MG63 (cell line): Measurements from ENCODE around the gene REXO4. TPM values are rescaled to one million over a fixed set of nuclear protein-coding genes. Genes with fewer than 3 reads are reported as not detected.

Experiments used
- DNase-seq: peaks from one replicate; pipeline ENCODE4 v3.0.0-alpha.2; 2020
- H3K27me3 ChIP-seq: fragments of 250-450 bp; sonication (Bioruptor Pico); 2 replicates; pipeline ENCODE4 v1.5.1; 2020; ENCODE audit warnings: mild to moderate bottlenecking, moderate library complexity
- H3K36me3 ChIP-seq: fragments of 250-450 bp; sonication (Bioruptor Pico); 2 replicates; pipeline ENCODE4 v1.5.1; 2020; ENCODE audit warnings: mild to moderate bottlenecking, moderate library complexity
- H3K4me3 ChIP-seq: fragments of 250-450 bp; sonication (Bioruptor Pico); 2 replicates; pipeline ENCODE4 v1.5.1; 2020; ENCODE audit warnings: mild to moderate bottlenecking, moderate library complexity
- H3K9me3 ChIP-seq: fragments of 250-450 bp; sonication (Bioruptor Pico); 2 replicates; pipeline ENCODE4 v1.5.1; 2020; ENCODE audit warnings: mild to moderate bottlenecking, moderate library complexity
- total RNA-seq: library from RNA; depleted of rRNA; stranded (reverse); fragments of >200 nt; shearing (Covaris generic); gene quantifications from 2 replicates; pipeline ENCODE4 v1.2.3, GENCODE V29; 2014; ENCODE audit warnings: low replicate concordance; rRNA removed

REXO4 gene, protein sequence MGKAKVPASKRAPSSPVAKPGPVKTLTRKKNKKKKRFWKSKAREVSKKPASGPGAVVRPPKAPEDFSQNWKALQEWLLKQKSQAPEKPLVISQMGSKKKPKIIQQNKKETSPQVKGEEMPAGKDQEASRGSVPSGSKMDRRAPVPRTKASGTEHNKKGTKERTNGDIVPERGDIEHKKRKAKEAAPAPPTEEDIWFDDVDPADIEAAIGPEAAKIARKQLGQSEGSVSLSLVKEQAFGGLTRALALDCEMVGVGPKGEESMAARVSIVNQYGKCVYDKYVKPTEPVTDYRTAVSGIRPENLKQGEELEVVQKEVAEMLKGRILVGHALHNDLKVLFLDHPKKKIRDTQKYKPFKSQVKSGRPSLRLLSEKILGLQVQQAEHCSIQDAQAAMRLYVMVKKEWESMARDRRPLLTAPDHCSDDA
- total RNA-seq: 32.8 and 36.0 TPM in 2 replicates

GRCh38 chr9:133417541-133418461, at the start of gene REXO4:
TSS of gene REXO4 (minus strand) at chr9:133418010. CDS start at chr9:133417844, 166 bp downstream.
- Histone ChIP-seq H3K36me3 (peaks cover 35% of the 10 kb centered on the region), H3K9me3 (no peaks in the 10 kb centered on the region), H3K4me3 (peak within 1 kb of the TSS; percentile 85), H3K27me3 (no peaks in the 10 kb centered on the region)
- DNase-seq: peak; percentile 94

DNA sequence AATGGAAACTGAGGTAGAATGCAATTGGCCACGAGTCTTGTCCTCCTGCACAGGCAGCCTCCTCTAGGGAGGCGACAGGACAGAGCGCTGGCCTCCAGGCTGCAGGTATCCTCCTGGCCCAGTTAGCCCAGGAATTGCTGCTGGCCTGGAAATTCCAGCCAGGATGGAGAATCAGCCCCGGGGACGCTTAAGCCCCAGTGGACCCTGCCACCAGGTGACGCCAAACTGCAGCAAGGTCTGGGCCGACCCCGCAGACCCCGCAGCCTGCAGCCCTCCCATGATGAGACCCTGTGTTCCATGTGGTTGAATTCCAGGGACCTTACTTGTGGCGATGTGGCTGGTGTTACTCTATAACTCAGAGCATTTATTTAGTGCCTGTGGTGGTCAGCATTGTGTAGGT, 49.3 kb upstream of the REXO4 start:
- no peak overlapping the region for H3K4me3 ChIP-seq
- H3K27me3 ChIP-seq: no peaks in the 10 kb centered on the region
- no peak for DNase-seq
- no peaks in the 10 kb centered on the region for H3K9me3 ChIP-seq
- no peaks in the 10 kb centered on the region for H3K36me3 ChIP-seq

DNA sequence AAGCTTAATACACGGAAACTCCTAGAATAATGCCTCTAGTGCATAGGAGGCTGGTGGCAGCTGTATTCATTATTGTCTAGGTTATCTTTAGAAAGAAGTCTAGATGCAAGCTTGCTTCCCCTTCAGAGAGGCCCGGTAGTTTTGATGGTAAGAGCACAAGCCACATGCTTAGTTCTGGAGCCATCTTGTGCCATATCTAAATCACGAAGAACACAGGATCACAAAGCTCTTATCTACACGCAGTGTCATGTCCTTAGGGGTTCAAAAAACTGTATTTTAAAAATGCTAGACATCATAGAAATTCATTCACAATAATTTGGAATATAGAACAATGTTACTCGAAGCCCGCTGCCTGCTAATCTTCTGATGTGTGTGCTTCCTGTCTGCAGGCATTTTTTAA, 48.2 kb upstream of the REXO4 start:
- H3K4me3 ChIP-seq: no peak overlapping the region
- H3K9me3 ChIP-seq: no peaks in the 10 kb centered on the region
- DNase-seq: no peak
- no peaks in the 10 kb centered on the region for H3K27me3 ChIP-seq
- H3K36me3 ChIP-seq: no peaks in the 10 kb centered on the region

- Histone ChIP-seq H3K36me3 (no peaks in the 10 kb centered on the region), H3K27me3 (no peaks in the 10 kb centered on the region), H3K4me3 (no peak overlapping the region), H3K9me3 (no peaks in the 10 kb centered on the region)
- no peak for DNase-seq
These were observed 46.8 kb upstream of the REXO4 start for GRCh38 chr9:133464638-133465037.

DNA sequence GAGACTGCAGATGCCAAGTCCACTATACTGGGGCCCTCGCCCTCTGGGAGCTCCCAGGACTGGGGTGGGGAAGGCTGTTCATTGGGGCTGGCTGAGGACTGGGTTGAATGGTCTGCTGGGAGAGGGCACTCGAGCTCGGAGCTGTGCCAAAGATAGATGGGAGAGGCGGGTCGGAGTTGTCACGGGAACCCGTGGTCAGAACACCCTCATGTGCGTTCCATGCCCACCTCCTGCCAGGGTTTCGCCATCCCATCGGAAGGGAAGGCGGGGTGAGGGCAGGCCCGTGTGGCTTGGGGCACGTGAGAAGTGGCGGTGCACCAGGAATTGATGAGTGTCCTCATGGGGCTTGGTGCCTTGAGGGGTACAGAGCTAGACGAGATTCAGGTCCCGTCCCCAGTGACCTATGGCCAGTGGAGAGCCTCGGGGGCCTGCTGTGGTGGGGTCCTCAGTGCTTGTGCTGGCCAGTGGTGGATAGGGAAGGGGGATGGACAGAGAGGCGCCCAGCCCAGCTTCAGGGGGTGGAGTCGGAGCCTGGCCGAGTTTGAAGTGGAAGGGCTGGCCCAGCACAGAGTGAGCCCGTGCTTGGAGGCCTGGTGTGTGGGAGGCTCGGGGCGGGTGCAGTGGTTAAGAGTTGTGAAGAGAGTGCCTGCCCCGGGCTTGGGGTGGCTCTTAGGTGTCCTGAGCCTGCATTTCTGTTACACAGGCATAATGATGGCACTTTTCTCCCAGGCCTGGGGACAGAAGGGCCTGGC, 46.2 kb upstream of the REXO4 start:
- no peaks in the 10 kb centered on the region for H3K27me3 ChIP-seq
- no peak overlapping the region for H3K4me3 ChIP-seq
- DNase-seq: no peak
- no peaks in the 10 kb centered on the region for H3K36me3 ChIP-seq
- no peaks in the 10 kb centered on the region for H3K9me3 ChIP-seq

- Histone ChIP-seq H3K27me3 (no peaks in the 10 kb centered on the region), H3K4me3 (no peak overlapping the region), H3K9me3 (no peaks in the 10 kb centered on the region), H3K36me3 (no peaks in the 10 kb centered on the region)
- no peak for DNase-seq
These were observed 45.5 kb upstream of the REXO4 start for GRCh38 chr9:133463234-133463863.

- H3K9me3 ChIP-seq: no peaks in the 10 kb centered on the region
- no peak for DNase-seq
- H3K36me3 ChIP-seq: no peaks in the 10 kb centered on the region
- no peaks in the 10 kb centered on the region for H3K27me3 ChIP-seq
- no peak overlapping the region for H3K4me3 ChIP-seq
These were observed 44.2 kb upstream of the REXO4 start for GRCh38 chr9:133461975-133462374.

GRCh38 chr9:133460405-133461175, 42.8 kb upstream of the REXO4 start:
- H3K36me3 ChIP-seq: no peaks in the 10 kb centered on the region
- peak overlapping the region; percentile 81 for H3K4me3 ChIP-seq
- H3K27me3 ChIP-seq: no peaks in the 10 kb centered on the region
- no peaks in the 10 kb centered on the region for H3K9me3 ChIP-seq
- no peak for DNase-seq

GRCh38 chr9:133459476-133460404, 41.9 kb upstream of the REXO4 start, which contains the start of gene CACFD1:
TSS of gene CACFD1 (plus strand) at chr9:133459978. CDS start at chr9:133460067, 89 bp downstream.
- Histone ChIP-seq H3K36me3 (no peaks in the 10 kb centered on the region), H3K4me3 (peak within 1 kb of the TSS; percentile 81), H3K9me3 (no peaks in the 10 kb centered on the region), H3K27me3 (no peaks in the 10 kb centered on the region)
- DNase-seq: peak; percentile 94

DNA sequence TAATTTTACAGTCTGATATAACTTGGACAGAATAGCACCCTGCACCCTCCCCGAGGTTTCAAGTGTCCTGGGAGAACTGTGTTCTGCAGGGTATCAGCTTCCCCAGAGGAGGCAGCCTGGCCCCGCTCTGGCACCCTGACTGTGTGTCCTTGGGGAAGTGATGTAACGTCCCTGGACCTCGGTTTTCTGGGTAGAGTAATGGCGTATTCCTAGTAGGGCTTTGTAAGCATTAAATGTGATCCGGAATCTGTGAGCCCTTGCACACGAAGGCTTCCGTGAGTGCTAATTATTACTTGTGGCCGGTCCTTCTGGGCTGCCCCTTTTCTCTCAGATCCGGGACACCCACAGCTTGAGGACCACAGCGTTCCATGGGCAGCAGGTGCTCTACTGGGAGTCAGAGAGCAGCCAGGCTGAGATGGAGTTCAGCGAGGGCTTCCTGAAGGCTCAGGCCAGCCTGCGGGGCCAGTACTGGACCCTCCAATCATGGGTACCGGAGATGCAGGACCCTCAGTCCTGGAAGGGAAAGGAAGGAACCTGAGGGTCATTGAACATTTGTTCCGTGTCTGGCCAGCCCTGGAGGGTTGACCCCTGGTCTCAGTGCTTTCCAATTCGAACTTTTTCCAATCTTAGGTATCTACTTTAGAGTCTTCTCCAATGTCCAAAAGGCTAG, 41.0 kb upstream of the REXO4 start:
- H3K9me3 ChIP-seq: no peaks in the 10 kb centered on the region
- DNase-seq: no peak
- no peaks in the 10 kb centered on the region for H3K36me3 ChIP-seq
- H3K4me3 ChIP-seq: peak overlapping the region; percentile 81
- H3K27me3 ChIP-seq: no peaks in the 10 kb centered on the region

DNA sequence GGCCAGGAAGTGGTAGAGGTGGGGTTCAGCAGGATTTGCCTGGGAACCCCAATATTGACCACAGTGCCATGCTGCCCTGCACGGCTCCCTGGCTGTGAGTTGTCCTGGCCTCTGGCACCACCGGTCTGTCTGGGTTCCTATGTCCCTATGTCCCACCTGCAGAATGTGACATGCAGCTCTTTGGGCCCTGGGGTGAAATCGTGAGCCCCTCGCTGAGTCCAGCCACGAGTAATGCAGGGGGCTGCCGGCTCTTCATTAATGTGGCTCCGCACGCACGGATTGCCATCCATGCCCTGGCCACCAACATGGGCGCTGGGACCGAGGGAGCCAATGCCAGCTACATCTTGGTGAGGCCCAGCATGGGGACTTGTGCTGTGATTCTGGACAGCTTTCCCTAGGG, 39.9 kb upstream of the REXO4 start:
- Histone ChIP-seq H3K27me3 (no peaks in the 10 kb centered on the region), H3K9me3 (no peaks in the 10 kb centered on the region), H3K36me3 (no peaks in the 10 kb centered on the region), H3K4me3 (no peak overlapping the region)
- DNase-seq: no peak

DNA sequence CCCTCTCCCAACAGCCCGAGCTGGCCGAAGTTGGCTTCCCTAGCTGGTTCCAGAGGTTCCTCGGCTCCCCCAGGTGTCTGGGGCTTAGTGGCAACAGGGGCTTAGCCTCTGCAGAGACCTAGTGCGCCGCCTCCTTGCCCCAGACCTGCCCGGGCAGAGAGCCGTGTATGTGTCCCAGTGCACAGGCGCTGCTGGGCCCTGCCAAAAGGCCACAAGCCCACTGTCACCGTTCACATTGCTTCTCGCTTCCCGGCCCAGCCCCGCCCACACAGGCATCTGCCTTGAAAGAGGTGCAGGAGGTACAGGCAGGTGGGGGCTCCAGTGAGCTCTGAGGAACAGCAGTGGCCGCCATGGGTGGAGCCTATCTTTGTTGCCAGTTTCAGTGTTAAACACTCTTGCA, 39.4 kb upstream of the REXO4 start:
- Histone ChIP-seq H3K27me3 (no peaks in the 10 kb centered on the region), H3K36me3 (no peaks in the 10 kb centered on the region), H3K4me3 (no peak overlapping the region), H3K9me3 (no peaks in the 10 kb centered on the region)
- no peak for DNase-seq

- no peak for DNase-seq
- H3K9me3 ChIP-seq: no peaks in the 10 kb centered on the region
- H3K4me3 ChIP-seq: no peak overlapping the region
- H3K36me3 ChIP-seq: no peaks in the 10 kb centered on the region
- H3K27me3 ChIP-seq: no peaks in the 10 kb centered on the region
These were observed 38.6 kb upstream of the REXO4 start for GRCh38 chr9:133456409-133456808.

GRCh38 chr9:133455936-133456335, 38.1 kb upstream of the REXO4 start:
- no peaks in the 10 kb centered on the region for H3K27me3 ChIP-seq
- H3K36me3 ChIP-seq: no peaks in the 10 kb centered on the region
- no peak overlapping the region for H3K4me3 ChIP-seq
- no peak for DNase-seq
- no peaks in the 10 kb centered on the region for H3K9me3 ChIP-seq
